CD14-positive monocyte (primary cell): ENCODE measurements around the gene JAGN1. TPM values are rescaled to one million over a fixed set of nuclear protein-coding genes. Genes with fewer than 3 reads are reported as not detected.

Source experiments
- DNase-seq, 3 donors: peaks; one replicate each; pipeline ENCODE4 v3.0.0-alpha.2; 2011 to 2022
- H2AFZ ChIP-seq: 2 replicates; pipeline ENCODE4 v1.6.0; 2012; ENCODE audit warnings: mild to moderate bottlenecking, low read depth, low read length, inconsistent platforms; ENCODE audit not compliant: insufficient read depth, poor library complexity, severe bottlenecking
- H3K27ac ChIP-seq, 2 donors: 1 replicate in 1 of 2; 2 replicates in 1 of 2; pipeline ENCODE4 v1.5.1; 2012 to 2013; ENCODE audit warnings: low read length in 2 of 2, control low read depth in 1 of 2, inconsistent platforms in 1 of 2, low read depth in 1 of 2, mild to moderate bottlenecking in 1 of 2
- H3K27me3 ChIP-seq, 2 donors: one replicate each; pipeline versions ENCODE4 v1.6.0 to v1.6.1; 2011 to 2013; ENCODE audit warnings: low read length in 2 of 2; ENCODE audit not compliant: control insufficient read depth in 2 of 2, insufficient read depth in 2 of 2
- H3K36me3 ChIP-seq, 2 donors: replicated peaks in 1 of 2; 1 replicate in 1 of 2; 2 replicates in 1 of 2; pipeline versions ENCODE4 v1.5.1 to v1.6.1; 2012 to 2013; ENCODE audit warnings: low read length in 2 of 2, control low read depth in 1 of 2, inconsistent platforms in 1 of 2, mild to moderate bottlenecking in 1 of 2; ENCODE audit not compliant: insufficient read depth in 2 of 2, control insufficient read depth in 1 of 2
- H3K4me1 ChIP-seq, 2 donors: 1 replicate in 1 of 2; 2 replicates in 1 of 2; pipeline versions ENCODE4 v1.5.1 to v1.6.1; 2012 to 2013; ENCODE audit warnings: low read length in 2 of 2, control low read depth in 1 of 2, inconsistent platforms in 1 of 2, mild to moderate bottlenecking in 1 of 2, moderate library complexity in 1 of 2; ENCODE audit not compliant: insufficient read depth in 2 of 2, control insufficient read depth in 1 of 2
- H3K4me2 ChIP-seq: replicated peaks from 2 replicates; pipeline ENCODE3; 2012; ENCODE audit warnings: low read length, moderate library complexity, mild to moderate bottlenecking; ENCODE audit not compliant: poor library complexity, severe bottlenecking; ENCODE audit errors: extremely low read depth
- H3K4me3 ChIP-seq, 3 experiments: fragments of 200-600 bp in 1 of 3; sonication (generic) in 1 of 3; replicated peaks in 1 of 3; 1 replicate in 2 of 3; 2 replicates in 1 of 3; pipeline ENCODE4 v1.5.1; 2011 to 2013; ENCODE audit warnings: low read length in 3 of 3, mild to moderate bottlenecking in 3 of 3, control low read depth in 2 of 3, low read depth in 2 of 3, inconsistent platforms in 1 of 3, moderate library complexity in 1 of 3
- H3K79me2 ChIP-seq: 2 replicates; pipeline ENCODE4 v1.6.0; 2012; ENCODE audit warnings: mild to moderate bottlenecking, control low read depth, inconsistent platforms, low read length, moderate library complexity; ENCODE audit not compliant: insufficient read depth
- H3K9ac ChIP-seq: 2 replicates; pipeline ENCODE4 v1.6.0; 2017; ENCODE audit warnings: low read length, mild to moderate bottlenecking; ENCODE audit not compliant: insufficient read depth, poor library complexity, severe bottlenecking
- H3K9me3 ChIP-seq, 2 donors: replicated peaks in 1 of 2; 1 replicate in 1 of 2; 2 replicates in 1 of 2; pipeline versions ENCODE4 v1.5.1 to v1.6.1; 2012 to 2013; ENCODE audit warnings: low read length in 2 of 2, control low read depth in 1 of 2; ENCODE audit not compliant: control insufficient read depth in 1 of 2, insufficient read depth in 1 of 2
- H4K20me1 ChIP-seq: 2 replicates; pipeline ENCODE4 v1.6.0; 2012; ENCODE audit warnings: mild to moderate bottlenecking, low read length, control low read depth, moderate library complexity; ENCODE audit not compliant: insufficient read depth
- H3K27ac Mint-ChIP-seq, 7 donors: one replicate each; pipeline ENCODE4 v1.8.0; 2020; ENCODE audit warnings: mild to moderate bottlenecking in 7 of 7, mixed read lengths in 7 of 7, moderate library complexity in 6 of 7, inconsistent platforms in 2 of 7
- H3K27me3 Mint-ChIP-seq, 3 donors: one replicate each; pipeline ENCODE4 v1.8.0; 2021 to 2022; ENCODE audit warnings: low read depth in 3 of 3, mild to moderate bottlenecking in 3 of 3, mixed read lengths in 3 of 3, moderate library complexity in 3 of 3, inconsistent platforms in 1 of 3
- H3K36me3 Mint-ChIP-seq, 2 donors: one replicate each; pipeline ENCODE4 v1.8.0; 2020; ENCODE audit warnings: mixed read lengths in 2 of 2, inconsistent platforms in 1 of 2, mild to moderate bottlenecking in 1 of 2
- H3K4me1 Mint-ChIP-seq: one replicate; pipeline ENCODE4 v1.8.0; 2020; ENCODE audit warnings: mild to moderate bottlenecking, mixed read lengths
- H3K4me3 Mint-ChIP-seq, 2 donors: one replicate each; pipeline ENCODE4 v1.8.0; 2020; ENCODE audit warnings: mild to moderate bottlenecking in 2 of 2, mixed read lengths in 2 of 2, moderate library complexity in 1 of 2
- H3K9me3 Mint-ChIP-seq, 7 donors: one replicate each; pipeline ENCODE4 v1.8.0; 2020 to 2022; ENCODE audit warnings: mixed read lengths in 7 of 7, mild to moderate bottlenecking in 6 of 7, moderate library complexity in 6 of 7, inconsistent platforms in 2 of 7
- WGBS: methylation state at CpG from one replicate; pipeline ENCODE4 v1.1.5; 2013; ENCODE audit warnings: missing lambda C conversion rate; ENCODE audit not compliant: insufficient coverage; 5-methylcytosine and 5-hydroxymethylcytosine counted together
- intact Hi-C, 2 donors: fragments of 100-400 bp; cut with micrococcal nuclease; formaldehyde crosslinking; loops; one replicate each; pipeline versions ENCODE4 v1.15.0 to v1.15.1; 2023
- polyA plus RNA-seq, 3 donors: library from polyadenylated mRNA; depleted of rRNA in 1 of 3; unstranded in 2 of 3; stranded (reverse) in 1 of 3; fragments of 300-500 nt in 2 of 3; fragments of >200 nt in 1 of 3; fragmentation: Illumina TruSeq in 2 of 3; gene quantifications; 1 replicate in 2 of 3; 2 replicates in 1 of 3; pipeline ENCODE4 v1.2.3, GENCODE V29; 2012 to 2021
- TF ChIP-seq, protein P1 (sequence below): fragments of 200-600 bp; IDR thresholded peaks from one replicate; pipeline ENCODE4 v1.8.0; 2022; ENCODE audit warnings: antibody characterized with exemption, mild to moderate bottlenecking

Gene JAGN1
- polyA plus RNA-seq, 3 donors: 17.3 to 56.3 (median 49.8) TPM

- H3K4me3 ChIP-seq: no peak overlapping the region
- H3K4me3 Mint-ChIP-seq: no peak overlapping the region
- H3K79me2 ChIP-seq: no peaks in the 10 kb centered on the region
- TF ChIP-seq, protein P1, sequence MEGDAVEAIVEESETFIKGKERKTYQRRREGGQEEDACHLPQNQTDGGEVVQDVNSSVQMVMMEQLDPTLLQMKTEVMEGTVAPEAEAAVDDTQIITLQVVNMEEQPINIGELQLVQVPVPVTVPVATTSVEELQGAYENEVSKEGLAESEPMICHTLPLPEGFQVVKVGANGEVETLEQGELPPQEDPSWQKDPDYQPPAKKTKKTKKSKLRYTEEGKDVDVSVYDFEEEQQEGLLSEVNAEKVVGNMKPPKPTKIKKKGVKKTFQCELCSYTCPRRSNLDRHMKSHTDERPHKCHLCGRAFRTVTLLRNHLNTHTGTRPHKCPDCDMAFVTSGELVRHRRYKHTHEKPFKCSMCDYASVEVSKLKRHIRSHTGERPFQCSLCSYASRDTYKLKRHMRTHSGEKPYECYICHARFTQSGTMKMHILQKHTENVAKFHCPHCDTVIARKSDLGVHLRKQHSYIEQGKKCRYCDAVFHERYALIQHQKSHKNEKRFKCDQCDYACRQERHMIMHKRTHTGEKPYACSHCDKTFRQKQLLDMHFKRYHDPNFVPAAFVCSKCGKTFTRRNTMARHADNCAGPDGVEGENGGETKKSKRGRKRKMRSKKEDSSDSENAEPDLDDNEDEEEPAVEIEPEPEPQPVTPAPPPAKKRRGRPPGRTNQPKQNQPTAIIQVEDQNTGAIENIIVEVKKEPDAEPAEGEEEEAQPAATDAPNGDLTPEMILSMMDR: no peak
- H2AFZ ChIP-seq: no peak overlapping the region
- no peak overlapping the region for H3K4me2 ChIP-seq
- H3K9me3 ChIP-seq: no peaks in the 10 kb centered on the region
- H3K36me3 Mint-ChIP-seq: no peaks in the 10 kb centered on the region
- peaks cover 0 to 2% (median 0%) of the 10 kb centered on the region in 7 donors for H3K9me3 Mint-ChIP-seq
- WGBS: 100% methylated on average over 3 of the region's 3 CpGs
- H3K9ac ChIP-seq: no peak overlapping the region
- no peaks in the 10 kb centered on the region for H3K27me3 ChIP-seq
- H3K4me1 Mint-ChIP-seq: peaks cover 2% of the 10 kb centered on the region
- H3K27ac ChIP-seq: no peak overlapping the region
- DNase-seq: no peak
- peaks cover 2 to 5% (median 3%) of the 10 kb centered on the region in 3 donors for H3K27me3 Mint-ChIP-seq
- H4K20me1 ChIP-seq: no peaks in the 10 kb centered on the region
- intact Hi-C loops: no loop called here
- no peaks in the 10 kb centered on the region for H3K4me1 ChIP-seq
- H3K27ac Mint-ChIP-seq: no peak overlapping the region
- H3K36me3 ChIP-seq: no peaks in the 10 kb centered on the region
Measured at GRCh38 chr3:9855594-9855993, 34.8 kb upstream of the JAGN1 start.

GRCh38 chr3:9859530-9860025 lies 30.8 kb upstream of the JAGN1 start:
- Histone ChIP-seq H3K4me3 (no peak overlapping the region), H3K4me1 (peaks cover 22 to 25% of the 10 kb centered on the region in 2 donors), H3K27me3 (no peaks in the 10 kb centered on the region), H3K79me2 (no peaks in the 10 kb centered on the region), H2AFZ (no peak overlapping the region), H4K20me1 (no peaks in the 10 kb centered on the region), H3K27ac (no peak overlapping the region), H3K4me2 (no peak overlapping the region), H3K9me3 (no peaks in the 10 kb centered on the region), H3K9ac (no peak overlapping the region), H3K36me3 (no peaks in the 10 kb centered on the region)
- Mint-ChIP-seq H3K27ac (no peak overlapping the region), H3K4me3 (no peak overlapping the region), H3K9me3 (peaks cover 0 to 2% (median 0%) of the 10 kb centered on the region in 7 donors), H3K4me1 (peaks cover 21% of the 10 kb centered on the region), H3K36me3 (no peaks in the 10 kb centered on the region), H3K27me3 (peaks cover 2 to 6% (median 6%) of the 10 kb centered on the region in 3 donors)
- intact Hi-C loops: no loop called here
- DNase-seq: no peak
- TF ChIP-seq, protein P1: no peak
- 95% methylated on average over 11 of the region's 12 CpGs for WGBS
